Erythroblast (primary cell): Measurements from ENCODE around the gene DCDC2C.

ENCODE experiments used
- GATA1 ChIP-seq: IDR thresholded peaks from 2 replicates; pipeline ENCODE4 v1.6.1; 2011; ENCODE audit warnings: low read depth, mild to moderate bottlenecking, control low read depth, low read length, moderate library complexity
- POLR2A ChIP-seq: IDR thresholded peaks from 2 replicates; pipeline ENCODE4 v1.6.1; 2011; ENCODE audit warnings: mild to moderate bottlenecking, low read length

DNA sequence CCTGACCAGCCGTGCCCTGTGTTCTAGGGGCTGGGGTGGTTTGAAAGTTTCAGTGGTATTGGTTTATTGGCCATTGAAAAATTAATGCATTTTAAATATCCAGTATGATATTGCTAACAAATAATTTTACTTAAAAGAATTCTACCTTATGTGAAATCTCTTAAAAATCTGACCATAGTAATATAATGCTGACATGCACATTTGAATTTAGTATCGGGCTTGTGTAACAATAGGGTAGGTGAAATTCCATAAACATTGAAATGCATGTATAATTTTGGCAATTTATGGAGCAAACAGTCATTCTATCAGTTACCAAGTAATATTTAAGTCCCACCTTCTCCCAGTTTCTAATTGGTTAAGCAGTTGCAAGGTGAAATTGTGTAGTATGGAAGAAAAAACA, 170.5 kb downstream of the DCDC2C start:
- no peak for TF ChIP-seq POLR2A
- TF ChIP-seq GATA1, result no peak
